A549 (cell line): Measurements from ENCODE around the gene NEURL3.

ENCODE experiments used
- CTCF ChIP-seq: fragments of >200 bp; sonication (Bioruptor Twin); formaldehyde crosslinking; IDR thresholded peaks from 3 replicates; pipeline ENCODE4 v1.5.1; 2016
- HDAC2 ChIP-seq: fragments of 200-600 bp; sonication (generic); IDR thresholded peaks from 2 replicates; pipeline ENCODE4 v1.6.1; 2016
- MAFK ChIP-seq: fragments of 450-650 bp; IDR thresholded peaks from 2 replicates; pipeline ENCODE4 v1.6.1; 2014; ENCODE audit not compliant: partially characterized antibody
- POLR2A ChIP-seq: IDR thresholded peaks from 2 replicates; pipeline ENCODE4 v1.6.1; 2012; ENCODE audit warnings: mild to moderate bottlenecking, low read length
- SREBF2 ChIP-seq: fragments of 450-650 bp; IDR thresholded peaks from 2 replicates; pipeline ENCODE4 v1.6.1; 2014; ENCODE audit warnings: mild to moderate bottlenecking, moderate library complexity
- USF2 ChIP-seq: fragments of 450-650 bp; IDR thresholded peaks from 2 replicates; pipeline ENCODE4 v1.6.1; 2014; ENCODE audit warnings: antibody characterized with exemption
- TF ChIP-seq, protein P1 (sequence below): IDR thresholded peaks from 2 replicates; pipeline ENCODE4 v1.6.1; 2012; ENCODE audit warnings: low read depth, borderline replicate concordance

DNA sequence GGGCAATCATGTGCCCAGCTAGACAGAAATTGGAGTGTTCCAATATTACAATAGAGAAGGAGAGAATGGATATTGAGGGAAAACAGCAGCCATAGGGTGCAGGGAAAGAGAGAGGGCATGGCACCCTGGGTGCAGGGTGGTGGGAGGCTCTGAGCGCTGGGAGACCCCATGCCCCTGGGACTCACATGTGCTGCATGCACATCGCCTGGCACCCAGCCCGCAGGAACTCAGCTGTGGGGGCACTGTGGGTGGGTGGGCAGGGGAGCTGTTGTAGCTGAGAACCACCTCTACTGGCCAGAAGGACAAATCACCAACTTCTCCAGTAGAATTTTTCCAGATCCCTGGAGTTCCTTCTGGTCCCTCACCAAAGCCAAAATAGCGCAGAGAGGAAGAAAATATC lies 7.2 kb upstream of the NEURL3 start:
- TF ChIP-seq CTCF (no peak), HDAC2 (no peak), POLR2A (no peak), USF2 (no peak), MAFK (no peak), SREBF2 (no peak)
- TF ChIP-seq, protein P1, sequence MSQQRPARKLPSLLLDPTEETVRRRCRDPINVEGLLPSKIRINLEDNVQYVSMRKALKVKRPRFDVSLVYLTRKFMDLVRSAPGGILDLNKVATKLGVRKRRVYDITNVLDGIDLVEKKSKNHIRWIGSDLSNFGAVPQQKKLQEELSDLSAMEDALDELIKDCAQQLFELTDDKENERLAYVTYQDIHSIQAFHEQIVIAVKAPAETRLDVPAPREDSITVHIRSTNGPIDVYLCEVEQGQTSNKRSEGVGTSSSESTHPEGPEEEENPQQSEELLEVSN: no peak
